MV-4-11 (cell line): Measurements from ENCODE around the gene SYNE1.

Experiments used
- DNase-seq: peaks from one replicate; lab custom pipeline; 2025; lab: John Stamatoyannopoulos, UW

The SYNE1 gene

GRCh38 chr6:152233547-152234320 lies 403.4 kb downstream of the SYNE1 start:
- no peak for DNase-seq

DNA sequence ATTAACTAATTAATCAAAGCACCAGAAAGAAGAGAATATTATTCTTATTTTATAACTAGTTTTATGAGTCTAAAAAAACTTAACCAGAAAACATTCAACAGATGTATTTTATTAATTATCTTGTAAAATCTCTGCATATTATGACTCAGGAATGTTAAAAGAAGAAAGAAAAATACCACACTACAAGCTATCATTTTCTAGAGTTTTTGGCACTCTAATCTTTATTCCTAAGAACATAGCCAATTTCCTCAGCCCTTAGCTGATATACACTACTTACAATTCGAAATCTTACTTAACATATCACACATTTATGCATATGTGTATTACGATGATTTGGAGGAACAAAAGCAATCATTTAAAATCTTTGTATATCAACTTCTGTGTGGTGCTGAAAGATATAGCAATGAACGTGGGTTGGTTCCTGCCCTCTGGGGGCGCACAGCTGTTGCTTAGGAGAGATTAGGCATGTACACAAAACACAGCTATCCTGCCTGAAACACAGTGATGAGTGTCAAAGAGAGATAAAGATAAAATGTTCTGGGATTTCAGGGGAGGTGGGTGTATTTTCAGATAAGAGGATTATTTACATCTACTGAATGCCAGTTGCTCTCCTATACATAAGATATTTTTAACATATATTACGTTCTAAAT lies 404.5 kb downstream of the SYNE1 start:
- no peak for DNase-seq

DNA sequence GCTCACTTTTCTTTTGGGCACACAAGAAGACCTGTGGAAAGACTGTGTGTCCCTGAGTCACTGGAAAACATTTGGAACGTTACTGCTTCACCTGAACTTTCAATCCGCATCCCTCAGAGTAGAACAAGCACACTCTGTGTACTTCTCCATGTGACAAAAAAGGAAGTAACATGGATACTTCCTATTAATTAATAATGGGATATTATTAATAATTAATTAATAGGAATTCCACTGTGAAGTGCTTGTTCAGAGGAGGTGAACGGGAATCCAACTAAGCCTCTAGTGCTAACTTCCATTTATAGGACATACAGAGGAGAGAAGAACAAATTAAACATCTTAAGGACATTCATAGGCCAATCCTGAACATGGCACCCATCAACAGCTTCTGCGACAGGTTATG lies 407.8 kb downstream of the SYNE1 start:
- no peak for DNase-seq

GRCh38 chr6:152226119-152226518 lies 411.0 kb downstream of the SYNE1 start:
- DNase-seq: no peak

DNA sequence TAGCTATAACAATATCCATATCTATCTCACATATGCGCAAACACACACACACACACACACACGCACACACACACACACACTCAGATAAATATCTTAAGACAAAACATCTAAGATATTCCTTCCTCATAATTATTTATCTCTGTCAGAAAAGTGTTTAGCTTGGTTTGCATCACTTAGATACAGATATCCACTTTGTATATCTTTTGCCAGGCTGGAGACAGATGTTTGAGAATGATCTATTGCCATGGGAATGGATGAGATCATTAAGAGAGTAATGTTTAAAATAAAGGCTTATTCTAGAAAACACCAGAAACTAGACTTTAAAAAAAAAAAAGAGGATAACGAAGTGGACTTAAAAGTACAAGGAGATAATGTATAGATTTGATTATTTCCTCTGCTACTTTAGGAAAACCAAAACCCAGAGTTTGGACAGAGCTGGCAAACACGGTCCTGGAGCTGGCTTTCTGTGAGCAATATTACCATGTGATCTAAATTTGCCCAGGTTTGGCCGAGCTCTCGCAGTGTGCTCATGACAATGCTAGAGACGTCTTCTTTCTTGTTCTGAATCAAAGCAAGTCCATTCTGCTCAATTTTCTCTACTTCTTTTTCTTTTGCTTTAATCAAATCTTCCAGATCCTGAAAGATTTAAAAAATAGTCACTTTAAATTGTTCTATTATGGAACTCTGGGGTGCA lies 411.8 kb downstream of the SYNE1 start:
- DNase-seq: no peak

- no peak for DNase-seq
These were observed 413.5 kb downstream of the SYNE1 start for GRCh38 chr6:152223636-152224035.

DNA sequence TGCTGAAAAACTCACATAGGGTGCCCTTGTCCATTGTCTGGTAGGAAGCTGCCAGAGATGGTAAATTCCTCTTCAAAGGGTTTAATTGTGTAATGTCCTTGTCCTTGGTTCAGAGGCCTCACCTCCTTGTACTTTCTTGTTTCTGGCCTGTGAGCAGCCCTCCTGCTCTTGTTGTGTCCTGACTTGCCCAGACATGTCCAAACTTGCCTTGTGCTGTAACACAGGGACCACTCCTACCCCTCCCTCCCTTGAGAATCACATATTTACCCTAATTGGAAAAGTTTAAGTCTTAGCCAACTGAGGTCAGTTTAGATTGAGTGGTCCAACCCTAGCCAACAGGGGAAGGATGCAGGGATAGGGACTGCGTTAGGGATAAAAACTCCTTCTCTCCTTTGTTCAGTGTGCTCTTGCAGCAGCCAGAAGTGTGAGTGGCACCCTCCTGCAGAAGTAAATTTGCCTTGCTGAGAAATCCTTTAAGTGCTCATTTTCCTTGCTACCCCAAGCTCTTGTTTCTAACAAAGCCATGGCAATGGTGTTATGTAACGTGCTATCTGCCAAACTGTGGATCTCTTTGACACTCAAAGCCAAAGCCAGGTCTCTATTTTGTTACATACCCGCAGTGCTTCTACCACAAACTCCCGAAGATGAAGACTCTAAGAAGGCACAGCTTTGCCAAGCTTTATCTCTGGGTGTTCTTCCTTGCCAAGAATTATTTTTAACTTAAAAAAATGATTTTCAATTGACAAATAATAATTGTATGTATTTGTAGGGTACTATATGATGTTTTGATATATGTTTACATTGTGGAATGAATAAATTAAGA lies 415.1 kb downstream of the SYNE1 start:
- no peak for DNase-seq

DNA sequence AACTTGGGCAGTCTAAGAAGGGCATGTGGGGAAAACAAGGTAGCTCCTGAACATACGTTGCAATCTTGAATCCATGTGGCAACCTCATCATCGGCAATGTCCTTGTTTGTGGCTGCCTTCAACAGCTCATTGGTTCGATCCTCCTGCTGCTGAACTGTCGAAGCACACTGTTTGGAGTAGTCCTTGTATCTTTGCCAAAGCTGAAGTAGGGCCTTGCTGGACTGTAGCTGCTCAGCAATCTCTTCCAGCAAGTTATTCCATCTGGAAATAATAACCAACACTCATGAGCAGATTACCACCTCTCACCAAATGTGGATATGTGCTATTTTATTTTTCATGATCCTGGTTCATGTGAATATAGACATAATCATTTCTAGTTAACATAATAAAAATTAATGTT lies 416.4 kb downstream of the SYNE1 start:
- no peak for DNase-seq

DNA sequence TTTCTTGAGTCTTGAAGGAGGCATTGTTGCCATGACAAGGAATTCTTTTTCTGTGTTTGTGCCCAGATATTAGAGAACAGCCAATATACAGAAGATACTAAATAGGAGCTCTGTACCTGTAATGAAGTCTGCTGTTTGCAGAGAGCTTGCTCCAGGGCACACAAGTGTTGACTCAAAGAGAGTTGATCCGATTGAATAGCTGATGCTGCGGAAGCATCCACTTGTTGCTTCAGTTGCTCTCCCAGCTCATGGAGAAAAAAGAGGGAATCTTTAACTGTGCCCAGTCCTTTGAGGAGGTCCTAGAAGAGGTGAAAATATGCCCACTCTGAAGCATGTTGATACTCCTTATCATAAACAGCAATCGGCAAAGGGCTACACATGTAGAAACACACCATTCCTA lies 418.3 kb downstream of the SYNE1 start:
- no peak for DNase-seq

GRCh38 chr6:152212437-152212836 lies 424.7 kb downstream of the SYNE1 start:
- no peak for DNase-seq

- DNase-seq: no peak
These were observed 428.0 kb downstream of the SYNE1 start for GRCh38 chr6:152209211-152209610.

DNA sequence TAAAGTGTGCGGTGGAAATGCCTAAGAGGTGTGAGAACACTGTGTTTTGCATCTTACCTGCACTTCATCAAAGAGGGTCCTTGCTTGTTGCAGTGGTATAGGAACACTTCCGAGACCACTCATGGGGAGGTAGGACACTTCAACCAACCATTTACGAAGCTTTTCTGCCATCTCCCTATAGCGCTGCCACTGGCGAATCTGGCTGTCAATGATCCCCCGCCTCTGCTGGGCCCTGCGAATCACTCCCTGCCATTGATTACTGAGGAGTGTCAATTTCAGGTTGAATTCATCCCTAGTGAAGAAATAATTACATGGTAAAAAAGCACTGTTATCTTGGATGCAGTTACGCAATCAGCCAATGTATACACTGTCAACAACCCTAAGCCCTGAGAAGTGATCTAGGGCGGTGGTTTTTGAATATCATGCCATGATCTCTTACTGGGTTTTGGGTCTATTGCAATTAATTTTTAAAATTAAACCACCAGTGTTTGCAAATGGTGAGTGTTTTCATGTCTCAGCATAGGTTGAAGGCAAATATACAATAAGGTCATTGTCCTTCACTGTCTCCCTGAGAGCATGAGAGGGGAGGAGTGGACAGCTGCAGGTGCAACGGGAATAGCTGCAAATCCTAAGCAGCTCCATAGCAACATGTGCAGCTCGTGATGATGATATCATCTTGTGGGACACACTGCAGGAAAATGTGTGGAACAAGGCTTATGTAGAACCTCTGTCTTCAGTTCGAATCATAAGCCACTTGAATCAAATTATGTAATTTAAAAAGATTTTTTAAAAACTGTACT lies 429.0 kb downstream of the SYNE1 start:
- DNase-seq: no peak

- DNase-seq: peak; percentile 0
These were observed 430.9 kb downstream of the SYNE1 start for GRCh38 chr6:152206072-152206818.

GRCh38 chr6:152204591-152204990 lies 432.6 kb downstream of the SYNE1 start:
- DNase-seq: no peak

GRCh38 chr6:152201120-152201519 lies 436.0 kb downstream of the SYNE1 start:
- no peak for DNase-seq

- DNase-seq: no peak
These were observed 441.3 kb downstream of the SYNE1 start for GRCh38 chr6:152195896-152196295.

DNA sequence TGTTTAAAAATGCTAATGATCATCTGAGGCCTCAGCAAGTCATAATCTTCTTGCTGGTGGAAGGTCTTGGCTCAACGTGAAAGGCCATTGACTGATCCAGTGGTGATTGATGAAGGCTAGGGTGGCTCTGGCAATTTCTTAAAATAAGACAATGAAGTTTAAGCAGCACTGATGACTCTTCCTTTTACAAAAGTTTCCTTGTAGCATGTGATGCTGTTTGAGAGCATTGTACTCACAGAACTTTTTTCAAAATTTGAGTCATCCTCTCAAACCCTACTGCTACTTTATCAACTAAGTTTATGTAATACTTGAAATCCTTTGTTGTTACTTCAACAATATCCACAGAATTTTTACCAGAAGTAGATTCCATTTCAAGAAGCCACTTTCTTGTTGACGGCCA lies 447.4 kb downstream of the SYNE1 start:
- no peak for DNase-seq

DNA sequence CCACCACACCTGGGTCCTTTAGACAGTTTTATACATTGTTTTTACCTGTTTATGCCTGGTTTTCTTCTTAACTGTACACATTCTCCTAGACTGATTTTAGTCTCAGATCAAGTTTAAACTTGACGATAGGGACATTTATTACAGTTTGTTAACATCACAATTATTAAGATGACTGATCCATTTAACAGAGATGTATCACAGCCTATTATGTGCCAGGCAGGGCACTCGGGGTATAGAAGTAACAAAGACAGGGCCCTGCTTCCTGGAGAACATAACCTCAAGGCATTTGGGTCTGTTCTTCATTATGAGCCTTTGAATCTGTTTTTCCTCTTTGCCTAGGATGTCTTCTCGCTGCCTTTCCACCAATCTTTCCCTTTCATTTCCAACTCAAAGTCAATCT lies 449.2 kb downstream of the SYNE1 start:
- no peak for DNase-seq

DNA sequence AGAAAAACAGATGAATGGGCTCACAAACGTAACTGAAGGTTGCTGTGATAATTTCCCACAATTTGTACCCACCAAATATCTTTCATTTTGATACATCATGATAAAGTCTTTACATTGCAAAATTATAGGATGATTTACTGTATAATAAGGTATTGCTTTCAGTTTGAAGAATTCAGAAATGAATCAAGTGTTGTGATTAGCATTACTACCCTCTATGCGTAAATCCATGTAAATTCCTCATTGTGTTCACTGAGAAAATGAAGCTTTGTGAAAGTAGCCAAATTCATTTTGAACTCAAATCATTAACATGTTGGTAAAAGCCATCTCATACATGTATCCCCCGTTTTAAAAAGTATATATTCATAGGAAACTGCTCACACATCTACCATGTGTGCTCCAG lies 450.3 kb downstream of the SYNE1 start:
- no peak for DNase-seq

DNA sequence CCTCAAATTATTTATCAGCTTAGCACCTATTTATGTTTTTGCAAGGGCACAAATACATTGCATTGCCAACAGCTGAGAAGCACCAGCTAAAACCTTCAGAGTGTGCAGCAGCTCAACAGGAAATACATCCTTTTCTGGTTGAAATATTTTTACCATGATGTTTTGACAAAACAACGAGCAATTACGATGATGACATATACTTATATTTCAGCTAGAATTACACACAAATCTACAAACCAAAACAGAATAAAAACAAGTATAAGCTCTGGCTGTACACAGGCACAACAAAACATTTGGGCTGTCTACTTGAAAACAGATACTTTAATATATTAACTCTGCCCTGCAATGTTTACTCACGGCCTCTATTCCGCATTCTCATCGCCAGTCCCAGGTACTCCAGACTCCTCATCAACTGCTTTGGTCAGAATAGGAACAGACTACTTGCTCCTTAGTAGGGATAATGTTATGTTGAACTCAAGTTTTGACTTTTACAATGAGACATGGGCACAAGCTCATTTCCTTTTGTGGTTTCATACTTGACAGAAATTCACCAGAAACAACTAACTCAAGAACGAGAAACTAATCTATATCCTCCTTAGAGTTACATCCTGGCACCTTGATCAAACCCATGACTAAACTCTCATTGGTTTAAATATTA lies 452.1 kb downstream of the SYNE1 start:
- no peak for DNase-seq
